PFSK-1 (cell line): ENCODE data around the gene PRKCE.

Experiments used
- POLR2AphosphoS5 ChIP-seq: IDR thresholded peaks from 2 replicates; pipeline ENCODE4 v1.6.1; 2012; ENCODE audit warnings: low read depth, mild to moderate bottlenecking, control low read depth, low read length, moderate library complexity
- REST ChIP-seq, 2 experiments: IDR thresholded peaks; 2 replicates each; pipeline versions ENCODE4 v1.6.1 to v1.8.0; 2011 to 2012; ENCODE audit warnings: low read depth in 2 of 2, low read length in 2 of 2, control low read depth in 1 of 2, inconsistent platforms in 1 of 2, mild to moderate bottlenecking in 1 of 2, moderate library complexity in 1 of 2; ENCODE audit not compliant: insufficient read depth in 1 of 2
- SIN3A ChIP-seq: IDR thresholded peaks from 2 replicates; pipeline ENCODE4 v1.6.1; 2012; ENCODE audit warnings: mild to moderate bottlenecking, low read length, moderate library complexity, borderline replicate concordance; ENCODE audit not compliant: insufficient read depth
- TAF1 ChIP-seq: IDR thresholded peaks from 2 replicates; pipeline ENCODE4 v1.6.1; 2012; ENCODE audit warnings: low read length, control low read depth, borderline replicate concordance; ENCODE audit not compliant: insufficient read depth

- no peak for TF ChIP-seq SIN3A
- no peak for TF ChIP-seq TAF1
- no peak for TF ChIP-seq POLR2AphosphoS5
- TF ChIP-seq REST (IDR thresholded peaks at IDR 0.05; ENCODE audit: insufficient read depth in 1 of 2, low read depth in 2 of 2, low read length in 2 of 2) = no peak
Observed at GRCh38 chr2:46074501-46074900, 423.0 kb downstream of the PRKCE start.
